COR-L47 (cell line): ENCODE results near the gene AFAP1.

Source experiments
- DNase-seq: peaks from one replicate; lab custom pipeline; 2025; lab: John Stamatoyannopoulos, UW

Gene AFAP1

GRCh38 chr4:7864685-7865084 lies 75.0 kb downstream of the AFAP1 start:
- no peak for DNase-seq

DNA sequence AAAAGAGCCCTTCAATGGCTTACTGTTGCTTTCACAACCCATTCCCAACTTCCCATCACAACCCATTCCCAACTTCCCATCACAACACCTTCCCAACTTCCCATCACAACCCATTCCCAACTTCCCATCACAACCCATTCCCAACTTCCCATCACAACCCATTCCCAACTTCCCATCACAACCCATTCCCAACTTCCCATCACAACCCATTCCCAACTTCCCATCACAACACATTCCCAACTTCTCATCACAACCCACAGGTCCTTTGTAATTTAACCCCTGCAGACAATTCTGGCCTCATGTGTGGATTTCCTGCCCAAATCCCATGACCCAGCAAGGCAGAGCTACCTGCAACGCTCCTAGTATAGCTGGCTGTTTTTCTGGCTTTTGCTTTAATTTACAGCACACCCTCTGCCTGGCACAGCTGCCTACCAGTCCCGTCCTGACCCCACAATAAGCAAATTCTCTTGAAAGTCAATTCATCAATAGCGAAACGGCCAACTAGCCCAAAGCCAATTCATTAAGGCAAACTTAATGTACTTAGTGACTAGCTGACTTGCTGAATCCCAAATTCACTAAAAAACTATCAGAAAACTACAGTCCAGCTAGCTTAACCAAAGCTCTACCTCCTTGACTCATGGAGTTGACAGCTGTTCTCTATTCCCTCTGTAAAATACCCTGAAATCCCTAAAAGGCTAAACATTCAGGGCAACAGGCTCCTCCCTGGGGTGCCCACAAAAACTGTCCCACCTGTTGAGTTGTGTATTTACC lies 75.6 kb downstream of the AFAP1 start:
- DNase-seq: no peak

DNA sequence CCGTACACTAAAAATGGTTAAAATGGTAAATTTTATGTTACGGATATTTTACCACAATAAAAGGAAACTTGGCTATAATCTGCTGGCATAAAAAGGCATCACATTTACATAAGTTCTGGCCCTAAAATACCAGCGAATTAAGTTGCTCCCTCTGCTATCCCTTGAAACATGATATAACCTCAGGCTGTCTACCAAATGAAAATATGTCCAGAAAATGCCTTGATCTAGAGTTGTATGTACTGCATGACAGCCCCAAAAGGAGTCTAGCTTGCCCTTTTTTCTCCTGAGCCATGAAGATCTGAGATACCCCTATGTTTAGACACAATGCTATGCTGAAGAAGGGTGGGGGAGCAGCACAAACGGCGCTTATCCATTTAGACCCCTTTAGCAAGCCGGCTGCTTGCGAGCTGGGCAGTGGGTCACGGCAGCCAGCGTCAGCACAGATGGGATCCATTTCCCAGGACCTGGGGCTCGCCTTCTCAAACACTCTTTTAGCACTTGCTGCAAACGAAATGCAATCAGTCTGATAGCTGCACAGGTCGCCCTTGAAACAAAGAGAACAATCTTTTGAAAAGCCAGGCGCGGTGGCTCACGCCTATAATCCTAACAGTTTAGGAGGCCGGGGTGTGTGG lies 77.0 kb downstream of the AFAP1 start:
- DNase-seq: no peak

DNA sequence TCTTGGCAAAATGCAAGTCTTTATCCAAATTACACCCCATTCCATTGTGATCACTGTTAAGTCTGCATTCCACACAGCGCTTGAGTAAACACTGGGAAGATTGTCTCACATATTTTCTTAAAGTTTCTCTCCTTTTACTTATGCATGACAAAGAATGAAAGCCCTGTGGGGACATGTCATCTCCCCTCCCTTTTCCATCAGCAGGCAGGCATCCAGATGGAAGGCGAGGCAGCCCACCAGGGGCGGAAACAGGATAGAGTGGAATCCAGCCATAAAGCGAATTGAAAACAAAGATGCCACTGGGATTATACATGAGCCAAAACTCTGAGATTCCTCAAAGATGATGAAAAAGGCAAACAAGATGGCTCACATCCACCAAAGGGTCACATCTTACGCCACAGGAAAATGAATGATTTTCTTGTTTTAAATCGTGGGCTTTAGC lies 78.2 kb downstream of the AFAP1 start:
- no peak for DNase-seq

DNA sequence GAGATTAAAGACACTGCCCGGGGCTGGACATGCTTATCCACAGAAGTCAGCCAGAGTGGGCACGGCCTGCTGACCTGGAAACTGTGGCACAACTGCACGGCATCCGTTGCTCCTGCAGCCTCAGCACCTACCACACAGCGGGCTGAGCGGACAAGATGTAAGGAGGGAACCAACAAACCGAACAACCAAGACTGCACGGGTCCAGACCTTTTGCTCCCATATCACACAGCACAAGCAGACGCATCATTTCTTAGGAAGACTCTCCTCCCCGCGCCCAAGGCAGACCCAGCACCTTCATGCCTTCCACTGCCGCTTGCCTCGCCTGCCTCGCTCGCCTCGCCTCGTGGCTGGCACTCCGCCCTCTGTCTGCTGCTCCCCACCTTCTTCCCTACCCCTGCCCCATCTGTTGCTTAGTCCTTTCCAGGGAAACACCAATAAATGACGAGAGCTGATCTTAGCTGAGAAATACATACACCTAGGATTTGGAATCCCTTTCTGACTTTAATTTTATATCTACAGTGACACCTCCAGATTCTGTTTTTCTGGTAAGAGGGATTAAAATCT lies 79.0 kb downstream of the AFAP1 start:
- DNase-seq: no peak

DNA sequence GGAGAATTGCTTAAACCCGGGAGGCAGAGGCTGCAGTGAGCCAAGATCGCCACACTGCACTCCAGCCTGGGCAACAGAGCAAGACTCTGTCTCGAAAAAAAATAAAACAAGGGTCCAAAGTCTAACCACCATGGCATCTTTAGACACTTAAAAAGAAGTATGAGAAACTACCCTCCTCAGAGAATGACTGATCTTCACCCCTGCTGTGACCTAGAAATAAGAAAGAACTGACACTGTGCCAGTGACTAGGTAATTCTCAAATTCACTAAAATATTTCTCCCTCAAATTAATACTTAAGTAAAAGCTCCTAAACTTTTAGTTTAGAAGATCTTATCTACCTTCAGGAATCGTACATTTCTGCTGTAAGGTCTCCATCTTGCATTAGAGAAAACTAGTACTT lies 80.3 kb downstream of the AFAP1 start:
- DNase-seq: no peak

- no peak for DNase-seq
Observed at GRCh38 chr4:7858498-7858897, 81.2 kb downstream of the AFAP1 start.

DNA sequence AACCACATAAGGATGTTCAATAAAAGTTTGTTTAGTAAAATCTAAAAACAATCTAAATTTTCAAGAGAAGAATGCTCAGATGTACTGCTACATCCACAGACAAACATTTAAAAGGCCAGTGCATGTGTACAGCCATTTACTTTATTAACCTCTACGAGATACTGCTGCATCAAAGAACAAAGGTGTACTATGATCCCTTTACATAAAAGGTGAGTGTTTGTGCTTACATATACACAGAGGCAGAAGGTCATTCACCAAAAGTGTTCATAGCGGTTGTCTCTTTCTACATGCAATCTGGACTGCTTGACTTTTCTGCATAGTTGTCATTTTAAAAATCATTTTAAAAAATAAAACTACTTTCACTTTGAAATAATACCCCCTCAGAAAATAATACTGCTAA lies 81.7 kb downstream of the AFAP1 start:
- DNase-seq: no peak

DNA sequence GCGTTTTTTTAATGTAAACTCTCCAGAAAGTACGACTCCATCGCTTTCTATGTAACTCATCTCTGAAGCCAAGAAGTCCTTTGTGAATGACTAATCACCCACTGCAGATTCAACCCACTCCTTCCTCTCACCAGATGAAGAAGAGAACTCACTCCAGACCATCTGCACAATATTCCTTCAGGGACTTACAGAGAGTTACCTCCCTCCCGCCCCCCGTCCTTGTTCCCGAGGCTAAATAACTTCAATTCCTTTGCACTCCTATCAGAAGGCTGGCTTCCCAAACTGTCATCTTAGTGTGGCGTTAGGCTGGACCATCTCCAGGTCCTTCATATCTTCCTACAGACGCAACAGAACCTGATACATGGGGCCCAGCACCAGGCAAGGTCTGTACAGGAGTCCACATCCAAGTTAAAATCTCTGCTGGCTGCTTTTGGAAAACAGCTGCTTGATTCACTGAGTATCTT lies 82.4 kb downstream of the AFAP1 start:
- DNase-seq: no peak

DNA sequence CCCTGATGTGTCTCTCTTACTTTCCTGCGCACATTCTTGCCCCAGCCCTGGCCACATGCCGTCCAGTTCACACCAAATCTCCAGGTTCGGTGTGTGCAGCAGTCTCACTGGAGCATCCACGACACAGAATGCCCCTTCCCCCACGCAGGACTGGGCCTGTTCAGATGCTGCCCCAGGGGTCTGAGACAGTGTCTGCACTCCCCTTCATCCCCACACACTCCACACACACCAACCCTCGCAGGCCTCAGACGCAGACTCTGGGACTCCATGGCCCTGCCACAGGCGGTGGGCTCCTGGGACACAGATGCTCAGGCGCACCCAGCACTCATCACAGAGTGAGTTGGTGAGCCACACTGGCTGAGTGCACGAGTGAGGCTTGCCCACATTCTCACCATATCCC lies 83.9 kb downstream of the AFAP1 start:
- no peak for DNase-seq

DNA sequence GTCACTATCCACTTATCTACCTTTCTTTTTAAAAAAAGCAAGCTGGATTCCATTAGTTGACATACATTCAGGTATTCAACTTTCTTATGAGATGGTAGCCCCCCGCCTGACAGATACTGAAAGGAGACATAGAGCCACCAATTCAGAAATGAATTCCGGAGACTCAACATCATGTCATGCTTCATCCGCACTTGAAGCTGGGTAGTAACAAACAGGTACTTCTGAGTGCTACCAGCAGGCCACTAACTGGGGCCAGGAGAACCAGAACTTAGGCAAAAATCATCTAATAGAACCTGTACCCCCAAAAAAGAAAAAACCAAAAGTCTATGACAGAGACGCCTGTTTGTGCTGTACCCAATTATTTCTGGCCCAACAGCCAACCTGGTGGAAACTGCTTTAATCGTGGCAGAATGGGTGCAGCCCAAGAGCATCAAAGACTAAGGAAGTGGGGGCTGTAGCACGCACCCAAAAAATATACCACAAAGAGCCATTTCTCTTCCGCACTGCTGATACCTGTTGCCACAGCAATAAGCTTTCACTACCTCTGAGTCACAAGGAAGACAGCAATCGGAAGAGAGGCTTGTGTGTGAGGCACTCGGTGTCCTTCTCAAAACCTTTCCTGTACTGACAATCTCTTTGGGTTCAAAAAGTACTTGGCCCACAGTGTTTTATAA lies 84.8 kb downstream of the AFAP1 start:
- no peak for DNase-seq

DNA sequence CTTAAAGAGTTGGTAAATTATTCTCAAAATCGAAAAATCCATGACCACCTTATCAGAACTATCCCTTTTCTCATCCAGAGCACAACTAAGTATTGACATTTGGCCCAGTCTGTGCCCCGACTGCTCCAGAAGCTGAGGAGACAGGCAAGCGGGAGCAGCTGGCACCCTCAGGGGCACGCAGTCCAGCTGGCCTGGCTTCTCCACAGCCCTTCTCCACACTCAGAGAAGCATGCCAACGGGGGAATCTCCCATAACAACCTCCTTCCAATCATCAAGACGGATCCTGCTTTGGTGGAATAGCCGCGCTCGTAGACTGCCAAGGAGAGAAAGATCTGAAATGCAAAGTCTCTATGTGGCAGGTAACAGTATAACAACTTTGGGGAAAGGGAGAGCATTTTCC lies 85.4 kb downstream of the AFAP1 start:
- DNase-seq: no peak

- no peak for DNase-seq
Observed at GRCh38 chr4:7853271-7853670, 86.4 kb downstream of the AFAP1 start.

- DNase-seq: no peak
Observed at GRCh38 chr4:7852568-7853185, 87.0 kb downstream of the AFAP1 start.

DNA sequence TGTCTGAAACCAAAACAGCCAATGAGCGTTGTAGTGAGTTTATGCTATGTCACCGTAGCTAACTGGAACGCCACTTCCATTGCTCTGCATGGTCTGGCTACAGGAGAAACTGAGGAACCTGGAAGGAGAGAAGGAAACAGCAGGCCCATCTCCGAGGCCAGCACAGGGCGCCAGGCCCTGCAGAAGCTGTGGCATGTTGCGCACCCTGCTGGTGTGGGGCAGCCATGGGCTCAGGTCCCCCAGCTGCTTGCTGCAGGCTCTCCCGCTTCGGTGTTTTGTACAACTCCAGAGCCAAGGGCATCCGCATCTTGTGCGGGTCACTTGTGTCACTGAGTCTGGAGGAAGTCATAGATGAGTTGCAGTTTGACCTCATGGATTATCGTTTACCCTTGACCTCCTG lies 89.2 kb downstream of the AFAP1 start:
- no peak for DNase-seq

- DNase-seq: no peak
Observed at GRCh38 chr4:7847206-7847605, 92.5 kb downstream of the AFAP1 start.

- DNase-seq: no peak
Observed at GRCh38 chr4:7845493-7846128, 94.0 kb downstream of the AFAP1 start.

DNA sequence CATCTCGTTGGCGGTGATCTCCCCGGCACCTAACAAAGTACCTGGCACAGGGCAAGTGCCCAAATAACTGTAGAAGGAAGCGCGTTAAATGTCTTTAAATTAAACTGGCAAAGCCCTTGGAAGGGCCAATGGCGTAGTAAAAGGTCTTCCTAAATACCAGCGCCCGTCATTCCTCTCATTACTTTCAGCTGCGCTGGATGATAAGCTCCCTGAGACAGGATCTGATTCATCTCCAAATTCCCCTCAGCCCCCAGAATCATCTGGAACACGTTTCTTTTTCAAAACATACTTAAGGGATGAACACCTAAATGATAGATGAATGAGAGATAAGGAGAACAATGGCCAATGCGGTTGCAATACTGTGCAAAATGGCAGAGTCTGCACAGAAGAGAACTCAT lies 95.1 kb downstream of the AFAP1 start:
- no peak for DNase-seq

- DNase-seq: peak; percentile 44
Observed at GRCh38 chr4:7843831-7844593, 95.6 kb downstream of the AFAP1 start.

GRCh38 chr4:7842384-7843279 lies 97.0 kb downstream of the AFAP1 start:
- no peak for DNase-seq
